LoVo (cell line): ENCODE measurements around the gene MKNK2.
A peak's percentile ranks its signal among the peaks of the same experiment; 100 is the strongest.

Experiments used
- DNase-seq: peaks from one replicate; pipeline ENCODE4 v3.0.0-alpha.2; 2016; ENCODE audit warnings: low spot score

MKNK2 gene

DNA sequence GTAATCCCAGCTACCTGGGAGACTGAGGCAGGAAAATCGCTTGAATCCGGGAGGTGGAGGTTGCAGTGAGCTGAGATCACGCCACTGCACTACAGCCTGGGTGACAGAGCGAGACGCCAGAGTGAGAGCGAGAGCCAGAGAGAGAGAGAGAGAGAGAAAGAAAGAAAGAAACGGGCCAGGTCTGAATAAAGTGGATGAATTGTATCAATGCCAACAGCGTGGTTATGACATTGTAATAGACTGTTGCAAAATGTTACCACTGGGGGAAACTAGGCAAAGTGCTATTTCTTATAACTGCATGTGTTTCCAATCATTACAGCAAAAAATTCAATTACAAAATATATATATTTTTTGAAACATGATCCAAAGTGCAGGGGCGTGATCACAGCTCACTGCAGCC lies 23.7 kb downstream of the MKNK2 start:
- no peak for DNase-seq

DNA sequence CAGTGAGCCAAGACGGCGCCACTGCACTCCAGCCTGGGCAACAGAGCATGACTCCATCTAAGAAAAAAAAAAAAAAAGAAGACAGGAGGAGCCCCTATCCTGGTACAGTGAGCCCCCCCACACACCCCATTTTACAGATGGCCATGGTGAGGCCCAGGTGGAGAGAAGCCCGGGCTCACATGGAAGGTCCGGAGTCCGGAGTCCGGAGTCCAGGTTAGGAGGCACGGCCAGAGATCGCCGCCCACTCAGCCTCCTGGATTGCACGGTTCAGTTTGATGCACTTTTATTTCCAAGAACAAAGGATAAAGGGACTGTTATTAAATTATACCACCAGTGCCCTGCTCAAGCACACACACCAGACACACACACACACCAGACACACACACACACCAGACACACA lies 24.3 kb downstream of the MKNK2 start:
- DNase-seq = no peak

DNA sequence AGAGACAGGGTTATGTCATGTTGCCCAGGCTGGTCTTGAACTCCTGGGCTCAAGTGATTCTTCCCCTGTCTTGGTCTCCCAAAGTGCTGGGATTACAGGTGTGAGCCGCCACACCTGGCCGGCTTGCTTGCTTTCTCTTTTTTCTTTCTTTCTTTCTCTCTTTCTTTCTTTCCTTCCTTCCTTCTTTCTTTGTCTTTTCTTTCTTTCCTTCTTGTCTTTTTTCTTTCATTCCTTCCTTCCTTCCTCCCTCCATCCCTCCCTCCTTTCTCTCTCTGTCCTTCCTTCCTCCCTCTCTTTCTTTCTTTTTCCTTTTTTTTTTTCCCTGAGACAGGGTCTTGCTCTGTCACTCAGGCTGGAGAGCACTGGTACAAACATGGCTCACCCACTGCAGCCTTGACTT lies 28.8 kb downstream of the MKNK2 start:
- no peak for DNase-seq

DNA sequence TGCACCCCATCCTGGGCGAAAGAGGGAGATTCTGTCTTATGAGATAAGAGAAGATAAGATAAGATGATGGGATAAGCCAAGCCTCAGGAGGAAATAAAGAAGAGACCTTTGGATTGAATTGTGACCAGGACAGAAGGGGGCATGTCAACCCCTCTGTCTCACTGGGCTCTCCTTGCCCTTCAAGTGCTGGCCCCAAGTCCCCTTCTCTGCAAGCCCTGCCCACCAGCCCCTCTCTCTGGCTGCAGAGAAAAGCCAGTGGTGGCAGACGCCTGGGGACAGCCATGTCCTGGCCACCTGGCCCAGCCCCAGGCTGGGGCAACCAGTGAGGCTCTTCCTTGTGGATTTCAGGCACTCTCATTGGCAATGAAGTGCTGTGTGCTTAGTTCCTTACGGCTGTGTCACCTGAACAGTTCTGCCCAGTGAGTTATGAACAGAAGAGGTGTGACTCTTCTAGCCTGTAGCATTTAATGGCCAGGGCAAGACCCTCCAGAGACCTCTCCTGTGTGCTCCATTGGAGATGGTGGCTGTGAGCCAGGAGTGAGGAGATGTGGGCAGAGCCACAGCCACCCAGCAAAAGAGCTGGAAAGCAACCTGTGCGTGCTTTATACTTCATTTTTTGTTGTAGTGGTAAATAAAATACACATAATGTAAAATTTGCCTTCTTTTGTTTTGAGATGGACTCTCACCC lies 29.4 kb downstream of the MKNK2 start:
- DNase-seq = no peak

DNA sequence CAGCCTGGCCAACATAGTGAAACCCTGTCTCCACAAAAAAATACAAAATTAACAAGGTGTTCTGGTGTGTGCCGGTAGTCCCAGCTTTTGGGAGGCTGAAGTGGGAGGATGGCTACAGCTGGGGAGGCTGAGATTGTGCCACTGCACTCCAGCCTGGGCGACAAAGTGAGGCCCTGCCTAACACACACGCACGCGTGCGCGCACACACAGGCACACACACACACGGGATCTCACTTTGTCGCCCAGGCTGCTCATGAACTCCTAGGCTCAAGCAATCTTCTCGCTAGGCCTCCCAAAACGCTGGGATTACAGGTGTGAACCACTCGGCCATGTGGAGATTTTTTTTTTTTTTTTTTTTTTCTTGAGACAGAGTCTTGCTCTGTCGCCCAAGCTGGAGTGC lies 32.3 kb downstream of the MKNK2 start:
- DNase-seq = no peak

DNA sequence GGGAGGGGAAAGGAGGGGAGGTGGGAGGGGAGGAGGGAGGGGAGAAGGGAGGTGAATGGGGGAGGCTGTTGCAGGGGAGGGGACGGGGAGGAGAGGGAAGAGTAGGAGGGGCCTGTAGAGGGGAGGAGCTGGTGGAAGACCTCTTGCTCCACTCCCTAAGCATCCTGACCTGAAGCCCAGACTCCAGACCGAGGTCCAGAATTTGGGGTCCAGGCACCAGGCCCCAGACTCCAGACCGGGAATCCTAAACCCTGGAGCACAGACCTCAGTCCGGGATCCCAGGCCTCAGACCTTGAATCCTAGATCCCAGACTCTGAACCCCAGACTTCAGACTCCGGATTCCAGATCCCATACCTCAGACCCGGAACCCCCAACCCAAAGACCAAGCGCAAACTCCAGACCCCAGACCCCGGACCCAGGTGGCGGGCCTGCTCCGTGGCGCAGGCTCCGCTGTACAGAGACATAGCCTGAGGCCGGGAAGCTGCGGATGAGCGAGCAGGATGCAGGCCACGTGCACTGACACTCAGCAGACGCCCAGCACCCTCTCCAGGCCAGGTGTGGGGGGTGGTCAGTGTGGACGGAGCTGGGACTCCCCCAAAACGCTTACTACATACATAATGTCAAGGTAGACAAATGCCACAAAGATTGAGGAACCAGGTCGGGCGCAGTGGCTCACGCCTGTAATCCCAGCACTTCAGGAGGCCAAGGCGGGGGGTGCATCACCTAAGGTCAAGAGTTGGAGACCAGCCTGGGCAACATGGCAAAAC lies 34.8 kb downstream of the MKNK2 start:
- peak; percentile 81 for DNase-seq

DNA sequence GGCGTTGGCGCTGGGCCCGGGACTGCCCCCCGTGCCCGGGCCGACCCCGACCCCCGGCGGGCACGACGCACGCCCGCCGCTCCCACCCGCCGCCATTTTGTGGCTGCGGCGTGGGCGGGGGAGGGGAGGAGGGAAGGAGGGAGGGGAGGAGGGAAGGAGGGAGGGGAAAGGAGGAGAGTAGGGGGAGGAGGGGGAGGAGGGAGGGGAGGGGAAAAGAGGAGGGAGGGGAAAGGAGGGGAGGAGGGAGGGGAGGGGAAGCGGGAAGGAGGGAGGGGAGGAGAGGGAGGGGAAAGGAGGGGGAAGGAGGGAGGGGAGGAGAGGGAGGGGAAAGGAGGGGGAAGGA lies 35.5 kb downstream of the MKNK2 start, which contains the start of gene BTBD2:
BTBD2 (minus strand) TSS at position 107 of the 343 bp plus-strand sequence; CDS start at position 96, 11 bp downstream.
- peak; percentile 66 for DNase-seq

DNA sequence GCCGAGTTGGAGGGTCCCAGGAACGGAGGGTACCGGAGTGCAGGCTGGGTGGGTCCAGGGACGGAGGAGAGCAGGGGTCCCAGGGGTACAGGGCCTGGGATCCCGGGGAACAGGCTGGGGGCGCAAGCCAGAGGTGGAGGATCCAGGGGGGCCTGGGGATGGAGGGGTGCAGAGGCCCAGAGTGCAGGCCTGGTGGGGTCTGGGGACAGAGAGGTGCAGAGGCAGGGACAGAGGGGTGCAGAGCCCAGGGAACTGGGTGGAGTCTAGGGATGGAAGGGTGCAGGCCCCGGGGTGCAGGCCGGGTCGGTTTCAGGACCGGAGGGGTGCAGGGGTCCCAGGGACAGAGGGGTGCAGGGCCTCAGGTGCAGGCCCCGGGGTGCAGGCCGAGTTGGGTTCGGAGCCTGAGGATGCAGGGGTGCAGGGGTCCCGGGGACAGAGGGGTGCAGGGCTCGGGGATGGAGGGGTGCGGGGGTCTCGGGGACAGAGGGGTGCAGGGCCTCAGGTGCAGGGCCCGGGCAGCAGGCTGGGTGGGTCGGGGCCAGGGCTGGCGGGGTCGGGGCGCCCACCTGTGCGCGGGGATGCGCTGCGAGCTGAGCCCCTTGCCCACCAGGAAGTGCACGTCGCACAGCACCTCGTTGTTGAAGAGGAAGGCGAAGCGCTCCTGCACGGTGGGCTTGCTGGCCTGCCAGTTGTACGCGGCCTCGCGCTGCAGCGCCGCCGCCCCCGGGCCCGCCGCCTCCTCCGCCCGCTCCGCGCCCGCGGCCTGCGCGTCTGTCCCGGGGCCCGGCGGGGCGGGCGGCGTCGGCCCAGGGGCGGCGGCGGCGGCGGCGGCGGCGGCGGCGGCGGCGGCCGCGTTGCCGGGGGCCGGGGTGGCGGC lies 36.1 kb downstream of the MKNK2 start:
- DNase-seq = no peak

DNA sequence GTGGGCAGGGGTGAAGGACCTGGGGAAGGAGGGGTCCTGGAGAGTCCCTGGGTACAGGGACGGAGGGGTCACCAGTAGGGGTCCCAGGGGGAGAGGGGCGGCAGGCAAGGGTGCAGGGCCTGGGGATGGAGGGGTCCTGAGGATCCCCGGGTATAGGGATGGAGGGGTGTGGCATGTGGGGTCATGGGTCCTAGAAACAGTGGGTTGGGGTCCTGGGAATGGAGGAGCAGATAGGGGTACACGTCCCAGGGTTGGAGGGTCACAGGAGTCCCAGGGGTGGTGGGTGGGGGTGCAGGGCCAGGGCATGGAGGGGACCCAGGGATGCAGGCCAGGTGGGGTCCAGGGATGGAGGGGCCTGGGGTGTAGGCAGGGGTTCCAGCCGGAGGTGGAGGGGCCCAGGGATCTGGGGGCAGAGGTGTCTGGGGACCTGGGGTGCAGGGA lies 36.9 kb downstream of the MKNK2 start:
- DNase-seq = no peak

DNA sequence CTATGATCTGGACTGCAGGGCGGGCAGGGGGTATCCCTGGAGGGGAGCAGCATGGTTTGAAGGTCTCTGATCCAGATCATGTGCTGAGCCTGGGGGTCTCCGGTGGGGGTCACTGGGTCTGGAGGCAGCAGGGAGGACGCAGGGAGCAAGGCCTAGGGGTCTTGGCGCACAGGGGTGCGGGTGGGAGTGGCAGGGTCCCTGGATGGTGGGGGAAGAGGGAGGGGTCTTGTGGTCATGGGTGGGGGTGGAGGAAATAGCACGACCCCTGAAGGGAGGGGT lies 37.4 kb downstream of the MKNK2 start:
- DNase-seq = no peak

DNA sequence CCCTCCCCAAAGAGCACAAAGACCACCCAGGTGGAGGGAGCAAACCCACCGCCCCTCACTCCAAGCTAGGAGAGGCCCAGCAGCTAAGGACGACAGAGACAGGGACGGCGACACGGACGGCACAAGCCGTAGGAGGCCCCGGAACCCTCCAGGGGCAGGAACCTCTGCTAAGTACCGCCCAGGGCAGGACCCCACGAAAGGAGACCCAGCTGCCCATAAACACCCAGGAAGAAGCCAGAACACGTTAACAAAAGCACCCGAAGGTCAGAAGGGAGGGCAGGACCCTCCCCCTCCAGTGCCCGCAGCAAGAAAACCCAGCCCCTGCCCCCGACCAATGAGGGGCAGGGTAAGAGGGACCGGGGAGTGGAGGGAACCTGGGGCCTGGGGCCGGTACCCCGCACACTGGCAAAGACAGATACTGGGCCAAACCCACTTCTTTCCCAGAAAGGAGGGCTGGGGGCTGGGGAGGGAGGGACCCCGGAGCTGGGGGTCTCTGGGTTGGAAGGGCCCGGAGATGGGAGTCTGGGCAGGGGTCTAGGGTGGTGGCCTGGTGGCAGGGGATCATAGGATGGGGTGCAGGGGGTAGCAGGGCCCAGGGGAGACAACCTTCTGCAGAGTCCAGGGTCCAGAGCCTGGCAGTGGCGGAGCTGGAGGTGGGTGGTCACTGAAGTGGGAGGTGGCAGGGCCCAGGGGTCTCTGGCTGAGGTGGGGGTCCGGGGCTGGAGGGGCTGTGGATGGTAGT lies 37.9 kb downstream of the MKNK2 start:
- DNase-seq = no peak

DNA sequence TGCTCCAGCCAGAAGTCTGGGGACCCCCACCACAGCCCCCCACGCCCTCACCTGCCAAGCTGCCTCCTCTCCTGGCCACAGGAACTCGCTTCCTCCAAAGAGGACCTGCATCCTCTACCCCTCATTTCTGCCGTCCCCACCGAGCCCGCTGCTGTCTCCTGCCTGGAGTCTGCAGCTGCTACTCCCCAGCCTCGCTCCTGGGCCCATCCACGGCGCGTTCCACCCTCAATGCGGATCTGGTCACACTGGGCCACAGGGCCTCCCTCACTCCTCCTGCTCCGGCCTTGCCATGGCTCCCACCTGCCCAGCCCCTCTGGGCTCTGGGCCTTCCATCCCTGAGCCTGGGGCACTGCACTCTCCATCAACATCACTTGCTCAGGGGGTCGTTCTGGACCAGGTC lies 39.9 kb downstream of the MKNK2 start:
- no peak for DNase-seq

DNA sequence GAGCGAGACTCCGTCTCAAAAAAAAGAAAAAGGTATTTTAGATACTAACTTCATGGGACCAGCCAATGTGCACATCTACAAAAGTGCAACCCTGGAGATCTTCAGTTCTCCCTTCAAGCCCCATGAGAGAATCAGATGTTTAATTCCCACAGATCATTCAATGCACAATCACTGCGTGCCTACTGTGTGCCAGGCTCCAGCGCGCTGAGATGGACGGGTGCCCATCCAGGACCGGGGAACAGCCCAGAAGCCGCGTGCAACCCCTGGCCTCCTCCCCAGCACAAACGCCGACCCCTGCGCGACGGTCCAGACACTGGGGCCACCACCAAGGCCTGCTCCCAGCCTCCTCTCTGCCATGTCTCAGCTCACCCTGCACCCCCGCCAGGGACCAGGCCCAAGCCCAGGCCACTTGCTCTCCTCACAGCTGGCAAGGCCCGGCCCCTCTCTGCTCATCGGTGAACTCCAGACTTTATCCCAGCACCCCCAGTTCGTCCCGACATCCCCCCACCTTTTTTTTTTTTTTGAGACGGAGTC lies 40.8 kb downstream of the MKNK2 start:
- no peak for DNase-seq

DNA sequence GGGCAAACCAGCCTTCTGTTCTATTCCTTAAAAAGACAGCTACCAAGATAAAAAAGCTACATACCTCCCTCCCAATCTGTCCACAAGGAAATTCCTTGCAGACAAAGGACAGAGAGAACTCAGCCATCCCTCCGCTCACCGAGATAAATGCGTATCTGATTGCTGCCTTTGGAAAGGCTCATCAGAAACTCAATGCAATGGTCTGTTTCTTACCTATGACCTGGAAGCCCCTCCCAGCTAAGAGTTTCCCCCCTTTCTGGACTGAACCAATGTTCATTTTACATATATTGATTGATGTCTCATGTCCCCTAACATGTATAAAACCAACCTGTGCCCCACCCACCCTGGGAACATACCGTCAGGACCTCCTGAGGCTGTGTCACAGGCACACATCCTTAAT lies 47.2 kb downstream of the MKNK2 start:
- DNase-seq = no peak

DNA sequence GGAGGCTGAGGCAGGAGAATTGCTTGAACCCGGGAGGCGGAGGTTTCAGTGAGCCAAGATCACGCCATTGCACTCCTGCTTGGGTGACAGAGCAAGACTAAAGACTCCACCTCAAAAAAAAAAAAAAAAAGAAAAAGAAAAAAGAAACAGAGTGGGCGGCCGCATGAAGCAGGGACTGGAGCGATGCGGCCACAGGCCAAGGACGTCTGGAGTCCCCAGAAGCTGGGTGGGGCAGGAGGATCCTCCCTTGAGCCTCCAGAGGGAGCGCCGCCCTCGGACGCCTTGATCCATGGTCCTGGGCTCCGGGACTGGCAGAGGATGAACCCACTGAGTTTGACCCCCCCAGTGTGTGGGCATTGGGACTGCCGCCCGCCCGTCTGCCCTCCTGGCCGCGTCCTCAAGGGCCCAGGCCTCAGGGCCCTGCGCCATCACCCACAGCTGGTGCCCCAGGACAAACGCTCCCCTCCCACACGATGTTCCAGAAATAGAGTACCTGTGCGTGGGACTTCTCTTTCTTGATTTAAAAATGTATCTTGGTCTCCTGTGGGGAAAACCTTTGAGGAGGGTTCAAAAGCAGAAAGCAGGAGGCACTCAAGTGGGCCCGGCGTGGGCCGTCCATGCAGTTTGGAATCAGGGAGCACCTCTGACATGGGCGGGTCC lies 51.1 kb downstream of the MKNK2 start:
- DNase-seq = no peak

DNA sequence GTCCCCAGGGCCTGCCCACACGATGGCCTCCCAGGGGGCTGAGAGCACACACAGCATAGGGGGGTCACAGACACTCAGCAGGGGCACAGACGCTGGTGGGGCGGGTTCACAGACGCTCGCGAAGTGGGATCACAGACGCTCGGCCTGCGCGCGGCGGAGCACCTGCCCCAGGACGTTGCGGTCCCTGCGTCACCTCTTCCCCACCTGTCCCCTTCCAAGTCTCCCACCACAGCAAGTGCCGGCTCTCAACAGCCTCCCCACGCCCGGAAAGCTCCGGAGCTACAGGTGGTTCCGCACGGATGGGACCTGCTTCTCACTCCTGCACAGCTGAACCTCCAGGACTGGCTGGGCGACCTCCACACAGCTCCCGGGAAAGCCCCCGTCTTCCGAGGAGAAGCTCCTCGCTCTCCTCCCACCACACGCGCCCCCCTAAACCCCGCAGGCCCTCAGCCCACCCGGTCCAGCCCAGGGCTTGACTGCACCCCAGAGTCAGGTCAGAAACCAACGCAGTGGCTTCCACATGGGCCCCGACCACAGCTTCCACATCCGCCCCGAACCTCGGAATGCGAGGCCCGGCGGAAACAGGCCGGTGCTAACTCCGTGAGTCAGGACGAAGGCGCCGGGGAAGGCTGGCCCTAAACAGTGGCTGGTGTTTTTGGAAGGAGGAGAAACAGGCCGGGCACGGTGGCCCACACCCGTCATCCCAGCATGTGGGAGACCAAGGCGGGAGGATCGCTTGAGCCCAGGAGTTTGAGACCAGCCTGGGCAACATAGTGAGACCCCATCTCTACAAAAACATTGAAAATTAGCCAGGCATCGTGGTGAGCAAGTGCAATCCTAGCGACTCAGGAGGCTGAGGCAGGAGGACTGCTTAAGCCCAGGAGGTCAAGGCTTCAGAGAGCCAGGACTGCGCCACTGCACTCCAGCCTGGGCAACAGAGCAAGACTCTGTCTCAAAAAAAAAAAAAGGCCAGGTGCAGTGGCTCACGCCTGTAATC lies 52.0 kb downstream of the MKNK2 start:
- no peak for DNase-seq

DNA sequence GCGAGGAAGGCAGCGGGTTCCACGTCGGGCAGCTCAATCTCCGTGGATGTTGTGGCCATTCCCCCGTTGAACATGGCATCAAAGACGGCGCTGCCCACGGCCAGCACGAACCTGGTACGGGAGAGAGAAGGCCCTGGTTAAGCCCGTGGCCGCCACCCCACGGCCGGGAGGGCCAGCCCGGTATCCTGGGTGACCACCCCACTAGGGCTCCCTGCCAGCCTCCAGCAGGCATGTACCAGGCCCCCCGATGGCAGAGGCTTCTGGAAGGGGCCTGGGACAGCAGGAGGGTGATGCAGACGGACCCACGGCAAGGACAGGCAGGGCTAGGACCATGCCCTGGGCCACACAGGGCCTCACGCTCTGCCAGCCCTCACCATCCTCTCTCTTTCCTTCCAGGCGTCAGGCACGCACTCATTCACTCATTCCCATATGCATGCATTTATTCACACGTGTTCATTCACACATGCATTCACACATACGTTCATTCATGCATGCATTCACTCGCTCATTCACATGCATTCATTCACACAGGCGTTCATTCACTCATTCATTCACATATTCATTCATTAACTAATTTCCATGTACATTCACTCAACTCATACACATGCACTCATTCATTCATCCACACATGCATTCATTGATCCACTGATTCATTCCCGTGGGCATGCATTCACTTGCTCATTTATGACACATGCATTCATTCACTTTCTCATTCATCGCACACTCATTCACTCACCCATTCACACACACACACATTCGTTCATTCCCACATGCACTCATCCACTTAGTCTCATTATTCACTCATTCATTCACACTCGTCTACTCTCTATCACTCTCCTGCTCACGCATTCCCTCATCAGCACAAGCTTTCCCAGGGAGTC lies 53.5 kb downstream of the MKNK2 start:
- DNase-seq = no peak

DNA sequence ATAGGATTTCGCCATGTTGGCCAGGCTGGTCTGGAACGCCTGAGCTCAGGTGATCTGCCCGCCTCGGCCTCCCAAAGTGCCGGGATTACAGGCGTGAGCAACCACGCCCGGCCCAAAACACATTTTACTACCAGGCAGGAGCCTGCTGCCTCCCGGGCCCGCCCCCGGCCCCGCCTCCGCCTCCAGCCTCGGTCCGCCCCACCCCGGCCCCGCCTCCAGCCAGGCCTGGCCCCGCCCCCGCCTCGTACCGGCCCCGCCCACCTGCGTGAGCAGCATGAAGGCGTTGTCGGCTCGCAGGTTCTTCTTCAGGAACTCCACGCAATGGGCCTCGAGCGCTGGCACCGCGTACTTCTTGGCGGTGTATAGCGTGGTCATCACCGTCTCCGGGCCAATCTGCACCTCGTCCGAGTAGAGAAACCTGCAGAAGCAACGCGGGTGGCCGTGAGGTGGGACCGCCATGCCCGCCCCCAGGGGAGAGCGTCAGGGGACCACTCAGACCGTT lies 58.2 kb downstream of the MKNK2 start:
- no peak for DNase-seq
